GM18858 (cell line): ENCODE results near the gene PPP6R3.
"Not testable (repeated sequence)": the region's sequence is repeated elsewhere in the genome, so short reads cannot be mapped to it uniquely, and the experiment has no call there.

ENCODE experiments used
- ATAC-seq: cut with Tn5 transposase; IDR thresholded peaks from one replicate; pipeline ENCODE4 v1.9.1; 2021; ENCODE audit not compliant: unreplicated experiment

The PPP6R3 gene

GRCh38 chr11:68523033-68523432 is 62.5 kb downstream of the PPP6R3 start:
- ATAC-seq = no peak

GRCh38 chr11:68523743-68524142 is 63.2 kb downstream of the PPP6R3 start:
- no peak for ATAC-seq

- ATAC-seq = no peak
Measured at GRCh38 chr11:68524213-68524612, 63.7 kb downstream of the PPP6R3 start.

- no peak for ATAC-seq
Measured at GRCh38 chr11:68524681-68525080, 64.1 kb downstream of the PPP6R3 start.

- ATAC-seq = no peak
Measured at GRCh38 chr11:68525336-68525735, 64.8 kb downstream of the PPP6R3 start.

GRCh38 chr11:68525930-68526329 is 65.4 kb downstream of the PPP6R3 start:
- no peak for ATAC-seq

- no peak for ATAC-seq
Measured at GRCh38 chr11:68527585-68527984, 67.0 kb downstream of the PPP6R3 start.

- no peak for ATAC-seq
Measured at GRCh38 chr11:68528630-68529029, 68.1 kb downstream of the PPP6R3 start.

GRCh38 chr11:68531129-68531693 is 70.7 kb downstream of the PPP6R3 start:
- no peak for ATAC-seq

GRCh38 chr11:68532727-68533369 is 72.3 kb downstream of the PPP6R3 start:
- ATAC-seq = no peak

- ATAC-seq = no peak
Measured at GRCh38 chr11:68533945-68534344, 73.4 kb downstream of the PPP6R3 start.

- no peak for ATAC-seq
Measured at GRCh38 chr11:68535098-68535497, 74.5 kb downstream of the PPP6R3 start.

- no peak for ATAC-seq
Measured at GRCh38 chr11:68536706-68537105, 76.2 kb downstream of the PPP6R3 start.

GRCh38 chr11:68538025-68538424 is 77.5 kb downstream of the PPP6R3 start:
- no peak for ATAC-seq

GRCh38 chr11:68539395-68539794 is 78.8 kb downstream of the PPP6R3 start:
- ATAC-seq = no peak

- not testable (repeated sequence) for ATAC-seq
Measured at GRCh38 chr11:68540504-68540903, 80.0 kb downstream of the PPP6R3 start.

GRCh38 chr11:68541116-68541515 is 80.6 kb downstream of the PPP6R3 start:
- no peak for ATAC-seq

GRCh38 chr11:68541991-68542390 is 81.4 kb downstream of the PPP6R3 start:
- ATAC-seq = no peak

GRCh38 chr11:68542617-68543016 is 82.1 kb downstream of the PPP6R3 start:
- no peak for ATAC-seq

GRCh38 chr11:68543594-68543993 is 83.0 kb downstream of the PPP6R3 start:
- no peak for ATAC-seq

- no peak for ATAC-seq
Measured at GRCh38 chr11:68545347-68545746, 84.8 kb downstream of the PPP6R3 start.

- no peak for ATAC-seq
Measured at GRCh38 chr11:68545796-68546195, 85.2 kb downstream of the PPP6R3 start.

GRCh38 chr11:68546555-68546954 is 86.0 kb downstream of the PPP6R3 start:
- no peak for ATAC-seq
